ENCODE results near the gene SMG6.

Gene SMG6

DNA sequence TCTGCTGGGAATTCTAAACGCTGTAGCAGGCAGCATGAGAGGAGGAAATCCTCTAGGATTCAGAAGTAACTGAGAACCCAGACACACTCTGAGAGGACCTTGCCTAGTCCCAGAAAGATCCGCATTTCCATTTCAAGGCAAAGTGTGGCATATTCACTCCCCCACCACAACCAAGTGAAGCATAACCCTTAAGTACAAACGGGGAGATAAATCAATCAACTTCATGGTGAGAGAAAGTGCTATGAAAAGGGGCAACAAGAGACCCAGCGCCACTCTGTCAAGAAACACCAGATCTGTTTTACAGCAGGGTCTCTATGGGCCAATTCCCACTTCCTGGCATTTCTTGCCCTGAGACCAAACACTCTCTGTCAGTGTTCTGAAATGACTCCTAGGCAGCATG, 68.3 kb downstream of the SMG6 start:
- DNase-seq (ENCODE audit: low read depth in 2 of 2): no peak

DNA sequence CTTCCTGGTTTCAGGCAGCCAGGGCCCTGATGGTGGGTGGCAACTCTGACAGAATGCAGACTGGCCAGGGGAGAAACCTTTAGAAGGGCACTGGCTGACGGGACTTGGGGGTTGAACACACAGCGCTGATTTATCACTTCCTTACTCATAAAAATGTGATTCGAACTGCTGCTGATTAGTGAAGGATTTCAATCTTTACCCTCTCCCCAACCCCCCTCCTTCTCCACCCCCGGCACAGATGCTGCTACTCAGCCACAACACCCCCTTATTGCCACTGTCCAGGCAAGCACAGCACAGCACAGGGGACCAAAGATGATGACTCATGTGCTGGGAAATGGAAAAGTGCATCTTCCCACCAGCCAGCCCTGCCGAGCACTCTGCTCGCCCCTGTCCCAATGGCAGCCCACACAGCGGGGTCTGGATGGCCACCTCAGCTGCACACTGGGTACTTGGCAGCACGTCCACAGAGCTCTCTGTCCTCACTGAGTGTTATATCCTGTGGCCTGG, 70.1 kb downstream of the SMG6 start:
- no peak for DNase-seq (ENCODE audit: low read depth in 2 of 2)

DNA sequence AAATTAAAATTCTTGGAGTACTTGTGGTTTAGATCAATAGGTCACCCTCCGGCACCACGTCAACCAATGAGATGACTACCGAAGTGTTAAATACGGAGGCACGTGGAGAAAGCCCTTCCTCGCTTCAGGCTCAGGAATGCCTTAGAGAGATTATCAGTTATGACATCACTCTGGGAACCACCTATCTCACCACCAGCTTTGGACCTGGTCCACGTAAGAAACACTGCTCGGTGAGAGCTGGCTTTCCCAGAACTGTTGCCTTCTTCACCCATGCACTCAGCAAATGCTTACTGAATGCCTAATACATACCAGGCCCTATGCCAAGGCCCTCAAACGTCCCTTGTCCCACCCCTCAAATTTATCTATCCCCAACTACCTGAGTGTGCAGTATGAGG, 71.3 kb downstream of the SMG6 start:
- DNase-seq (ENCODE audit: low read depth in 2 of 2): no peak

DNA sequence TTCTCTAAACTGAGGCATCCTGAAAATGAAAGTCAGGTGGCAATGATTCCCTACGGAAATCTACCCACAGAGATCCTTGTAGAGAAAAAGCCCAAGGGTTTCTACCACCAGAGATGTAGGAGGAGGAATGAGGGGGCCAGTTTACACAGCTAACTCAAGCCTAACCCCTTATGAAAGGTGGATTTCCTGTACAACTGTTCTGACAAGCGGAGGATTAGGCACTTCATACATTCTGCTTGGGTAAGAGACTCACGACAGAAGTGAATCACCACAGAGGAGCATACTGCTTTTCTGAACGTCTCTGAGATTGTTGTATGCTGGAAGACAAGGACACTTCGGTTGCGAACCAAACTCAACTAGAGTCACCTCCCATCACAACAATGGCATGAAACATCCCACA, 72.7 kb downstream of the SMG6 start:
- DNase-seq (ENCODE audit: low read depth in 2 of 2): no peak

DNA sequence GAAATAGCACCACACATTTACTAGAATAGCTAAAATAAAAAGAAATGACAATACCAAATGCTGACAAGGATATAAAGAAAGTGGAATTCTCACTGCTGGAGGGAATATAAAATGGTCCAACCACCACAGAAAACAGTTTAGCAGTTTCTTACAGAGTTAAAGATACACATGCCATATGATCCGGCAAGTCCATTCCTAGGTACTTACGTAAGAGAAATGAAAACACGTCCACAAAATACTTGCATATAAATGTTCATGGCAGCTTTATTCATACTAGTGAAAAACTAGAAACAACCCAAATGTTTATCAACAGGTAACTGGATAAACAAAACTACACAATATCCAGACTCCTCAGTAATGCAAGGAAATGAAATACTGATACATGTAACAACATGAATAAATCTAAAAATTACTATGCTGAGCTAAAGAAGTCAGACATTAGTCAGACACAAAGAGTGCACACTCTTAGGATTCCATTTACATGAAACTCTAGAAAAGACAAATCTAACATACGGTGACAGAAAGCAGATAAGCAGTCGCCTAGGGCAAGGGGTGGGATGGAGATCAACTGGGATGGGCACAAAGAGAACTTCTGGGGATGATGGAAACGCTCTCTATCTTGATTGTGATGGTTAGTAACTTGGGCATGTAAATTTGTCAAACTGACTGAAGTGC, 76.4 kb downstream of the SMG6 start:
- DNase-seq (ENCODE audit: low read depth in 2 of 2): no peak

GRCh38 chr17:2223617-2223927, 80.0 kb downstream of the SMG6 start:
- DNase-seq (ENCODE audit: low read depth in 2 of 2): no peak

GRCh38 chr17:2222901-2223616, 80.5 kb downstream of the SMG6 start:
- peak; percentile 27 to 32 for DNase-seq (ENCODE audit: low read depth in 2 of 2)

- DNase-seq (ENCODE audit: low read depth in 2 of 2): no peak
Observed at GRCh38 chr17:2222301-2222700, 81.3 kb downstream of the SMG6 start.

GRCh38 chr17:2218426-2218825, 85.2 kb downstream of the SMG6 start:
- DNase-seq (ENCODE audit: low read depth in 2 of 2): no peak

- DNase-seq (ENCODE audit: low read depth in 2 of 2): peak in 1 of 2 experiments; percentile 50
Observed at GRCh38 chr17:2215616-2216364, 87.8 kb downstream of the SMG6 start.

DNA sequence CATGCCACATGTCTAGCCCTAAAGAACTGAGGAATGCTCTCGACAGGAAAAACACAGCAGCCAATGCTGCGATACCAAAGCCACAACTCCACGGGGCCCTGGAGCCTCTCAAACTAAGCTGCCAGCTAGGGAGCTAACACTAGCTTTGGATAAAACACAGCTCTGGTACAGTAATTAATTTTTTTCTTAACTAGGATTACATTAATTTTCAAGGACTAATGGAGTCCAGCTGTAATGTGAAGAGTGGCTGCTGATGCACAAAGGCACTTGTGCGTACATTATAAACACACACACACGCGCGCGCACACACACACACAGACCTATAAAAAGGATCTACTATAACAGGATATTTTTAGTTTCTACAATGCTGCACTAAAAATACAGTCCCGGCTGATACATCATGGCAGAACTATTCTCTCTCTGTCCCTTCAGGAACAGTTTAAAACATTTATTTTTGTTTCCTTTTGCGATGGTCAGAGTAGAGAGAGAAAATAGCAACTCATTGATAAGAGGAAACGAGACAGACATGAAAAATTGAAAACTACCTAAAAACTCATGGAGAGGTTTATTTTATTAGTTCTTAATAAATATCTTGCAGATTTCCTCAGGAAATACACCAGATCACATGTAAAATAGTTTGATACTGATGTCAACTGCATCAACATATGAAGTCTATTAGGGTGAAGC, 88.5 kb downstream of the SMG6 start:
- no peak for DNase-seq (ENCODE audit: low read depth in 2 of 2)

DNA sequence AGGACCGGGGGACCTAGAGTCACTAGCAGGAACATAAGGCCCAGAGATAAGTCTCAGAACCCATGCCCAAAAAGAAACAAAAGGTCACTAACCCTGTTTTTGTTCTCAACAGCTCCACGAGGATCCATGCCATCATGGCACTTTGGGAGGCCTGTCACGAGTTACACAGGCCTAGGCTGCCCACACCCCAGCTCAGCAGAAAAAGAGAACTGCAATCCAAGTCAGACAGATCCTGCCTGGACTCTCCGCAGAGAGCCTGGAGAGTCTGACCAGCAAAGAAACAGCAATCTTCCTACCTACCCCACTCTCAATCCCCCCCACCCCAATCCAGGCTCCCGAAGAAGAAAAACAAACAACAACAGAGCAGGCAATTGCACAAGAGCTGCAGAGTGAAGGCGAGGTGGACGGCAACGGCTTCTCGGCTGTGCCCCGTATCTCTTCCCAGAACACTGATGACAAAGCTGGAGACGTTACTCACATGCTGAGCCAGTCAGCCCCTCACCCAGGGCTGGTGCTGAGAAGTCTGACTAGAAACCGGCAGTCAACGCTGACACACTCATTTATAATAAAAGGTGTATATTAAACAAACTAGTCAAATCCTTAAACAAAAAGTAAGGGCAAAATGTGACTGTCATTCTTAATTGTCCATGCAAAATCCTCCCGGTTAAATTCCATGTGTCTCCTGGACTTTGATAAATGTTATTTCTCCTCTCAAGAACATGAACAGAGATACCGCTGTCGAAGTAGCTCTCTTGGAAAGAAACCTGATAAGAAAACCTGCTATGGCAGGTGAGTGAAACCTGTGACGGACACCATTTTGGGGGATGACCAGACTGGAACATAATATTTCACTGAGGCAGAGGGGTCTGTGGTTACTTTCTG, 89.3 kb downstream of the SMG6 start:
- DNase-seq (ENCODE audit: low read depth in 2 of 2): no peak

DNA sequence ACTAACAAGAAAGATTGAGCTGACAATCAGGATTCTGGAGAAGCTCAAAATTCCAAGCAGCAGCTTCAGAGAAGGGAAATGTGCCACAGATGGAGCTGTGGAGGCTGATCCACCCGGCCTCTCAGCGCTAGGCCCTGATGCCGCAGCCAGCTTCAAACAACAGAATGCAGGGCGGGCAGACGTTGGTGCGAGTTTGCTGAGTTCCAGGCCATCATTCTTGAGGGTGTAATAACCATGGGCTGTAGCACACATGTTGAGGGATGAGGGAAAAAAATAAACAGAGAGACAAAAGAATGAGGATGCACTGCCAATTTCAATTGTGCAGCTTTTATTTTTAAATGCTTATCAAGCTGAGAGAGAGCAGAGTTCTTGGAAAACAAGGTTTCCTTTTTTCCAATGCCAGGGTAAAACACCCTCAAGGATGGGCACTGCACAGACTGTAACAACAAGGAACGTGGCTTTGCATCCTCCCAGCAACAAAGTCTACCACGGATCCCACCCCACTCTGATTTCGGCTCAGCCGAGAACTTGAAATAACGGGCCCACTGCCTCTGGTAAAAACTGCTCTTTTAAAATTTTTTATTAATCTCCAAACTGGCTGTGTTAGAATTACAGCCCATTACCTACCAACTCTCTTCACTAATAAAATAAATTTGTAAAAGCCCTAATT, 90.2 kb downstream of the SMG6 start:
- DNase-seq (ENCODE audit: low read depth in 2 of 2): no peak

DNA sequence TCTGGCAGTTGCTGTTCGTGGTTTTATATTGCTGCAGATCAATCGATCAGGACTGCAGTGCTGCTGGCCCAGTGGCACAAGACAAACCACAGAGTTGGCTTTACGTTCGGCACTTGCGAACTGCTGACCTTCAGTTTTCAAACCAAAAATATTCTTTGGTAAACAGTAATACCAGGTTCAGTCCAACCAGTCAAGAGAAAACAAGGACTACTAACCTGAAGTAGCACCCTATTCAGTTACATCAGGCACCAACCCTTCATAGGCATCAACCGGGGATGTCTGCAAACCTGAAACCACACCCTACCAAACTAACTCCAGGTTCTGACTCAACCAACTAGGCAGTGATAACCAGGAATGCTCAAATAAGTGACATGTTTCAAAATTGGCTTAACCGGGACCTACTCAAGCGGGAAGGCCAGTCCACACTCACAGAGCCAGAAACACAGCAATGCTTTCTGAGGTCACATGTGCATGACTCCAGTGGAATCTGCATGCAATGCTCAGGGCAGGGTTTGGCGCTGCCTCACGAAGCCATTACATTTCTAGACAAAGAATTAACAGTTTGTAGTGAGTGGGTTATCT, 91.1 kb downstream of the SMG6 start:
- no peak for DNase-seq (ENCODE audit: low read depth in 2 of 2)

DNA sequence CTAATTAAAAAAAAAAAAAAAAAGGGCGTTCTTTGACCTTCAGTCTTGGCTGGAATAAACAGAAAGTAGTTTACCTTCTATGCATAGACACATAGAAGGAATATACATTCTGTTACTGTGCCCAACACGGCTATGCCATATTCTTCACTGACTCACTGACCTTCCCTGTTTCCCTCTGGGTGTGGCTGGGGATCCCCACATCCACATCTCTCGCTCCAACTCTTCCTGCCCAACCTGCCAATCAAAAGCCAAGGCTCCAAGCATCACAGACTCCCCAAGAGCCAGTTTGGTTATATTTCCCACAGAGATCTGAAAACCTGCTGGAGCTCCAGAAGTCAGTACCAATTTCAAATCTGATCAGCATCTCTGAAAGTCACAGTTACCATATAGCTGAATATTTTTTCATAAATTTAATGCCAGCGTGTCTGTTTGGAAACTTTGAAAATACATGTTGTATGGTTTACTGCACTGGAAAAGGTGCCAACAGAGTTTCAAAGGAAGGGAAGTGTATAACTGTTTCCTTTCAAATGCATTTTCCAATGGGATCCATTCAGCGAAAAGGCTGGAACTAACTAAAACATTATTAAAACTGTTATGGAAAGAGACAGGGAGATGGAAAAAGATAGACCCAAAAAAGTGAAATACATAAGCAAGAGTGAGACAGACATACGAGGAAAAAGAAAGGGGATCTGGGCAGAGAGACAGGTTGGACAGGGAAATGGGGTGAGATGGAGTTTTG, 91.8 kb downstream of the SMG6 start:
- no peak for DNase-seq (ENCODE audit: low read depth in 2 of 2)

GRCh38 chr17:2210726-2211125, 92.9 kb downstream of the SMG6 start:
- DNase-seq (ENCODE audit: low read depth in 2 of 2): no peak

DNA sequence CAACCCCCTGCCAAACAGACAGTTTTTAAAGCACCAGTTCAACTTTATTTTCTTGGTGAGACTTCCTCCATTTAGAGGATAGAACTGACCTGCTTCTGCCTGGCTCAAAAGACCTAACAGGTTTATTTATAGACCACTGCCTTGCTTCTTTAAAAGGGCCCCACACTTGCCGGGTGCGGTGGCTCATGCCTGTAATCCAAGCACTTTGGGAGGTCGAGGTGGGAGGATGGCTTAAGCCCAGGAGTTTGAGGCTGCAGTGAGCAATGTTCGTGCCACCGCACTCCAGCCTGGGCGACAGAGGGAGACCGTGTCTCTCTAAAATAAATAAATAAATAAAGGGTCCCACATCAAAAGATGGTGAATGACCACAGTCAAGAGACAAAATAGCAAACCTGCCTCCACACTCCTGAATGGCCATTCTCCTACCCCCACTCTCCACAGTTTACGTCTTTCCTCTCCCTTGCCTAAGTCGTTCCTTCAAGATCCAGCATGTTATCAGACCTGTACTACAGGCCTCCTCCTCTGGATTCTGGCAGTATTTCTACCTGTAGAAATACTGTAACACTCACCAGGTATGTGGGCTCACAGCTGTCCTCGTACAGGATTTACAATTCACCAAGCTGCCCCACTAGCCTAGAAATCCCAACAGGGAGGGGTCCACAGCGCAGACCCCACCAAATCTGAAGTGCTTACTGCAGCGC, 95.6 kb downstream of the SMG6 start:
- no peak for DNase-seq (ENCODE audit: low read depth in 2 of 2)

GRCh38 chr17:2204393-2204792, 99.2 kb downstream of the SMG6 start:
- no peak for DNase-seq (ENCODE audit: low read depth in 2 of 2)

DNA sequence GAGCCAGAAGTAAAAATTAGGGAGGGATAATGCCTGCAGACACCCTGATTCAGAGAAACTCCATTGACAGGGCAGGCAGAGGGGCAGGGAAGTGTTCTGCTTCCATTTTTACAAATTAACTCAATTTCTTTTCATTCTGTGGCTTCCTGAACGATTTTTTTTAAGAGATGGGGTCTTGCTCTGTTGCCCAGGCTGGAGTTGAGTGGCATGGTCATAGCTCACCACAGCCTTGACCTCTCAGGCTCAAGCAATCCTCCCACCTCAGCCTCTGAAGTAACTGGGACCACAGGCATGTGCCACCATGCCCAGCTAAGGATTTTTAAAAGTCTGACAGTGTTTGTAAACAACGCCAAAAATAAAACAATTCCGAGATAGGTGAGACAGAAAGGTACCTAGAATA, 99.8 kb downstream of the SMG6 start:
- no peak for DNase-seq (ENCODE audit: low read depth in 2 of 2)

All from stimulated activated CD4-positive, alpha-beta T cell treated with anti-CD3 and anti-CD28 coated beads, Interleukin-12 subunit alpha, Interleukin-12 subunit beta, amount 100 ng/mL, for 24 hours (primary cell).